Smooth muscle cell (in vitro differentiated cells): ENCODE measurements around the gene CNTNAP2. TPM values are rescaled to one million over a fixed set of nuclear protein-coding genes. Genes with fewer than 3 reads are reported as not detected.

Experiments
- DNase-seq: peaks from one replicate; lab custom pipeline; 2025; ENCODE audit not compliant: unreplicated experiment; lab: John Stamatoyannopoulos, UW
- H2AFZ ChIP-seq: fragments of 200-600 bp; sonication (generic); 2 replicates; pipeline ENCODE4 v1.6.0; 2016; ENCODE audit warnings: antibody characterized with exemption, low read depth, mild to moderate bottlenecking
- H3F3A ChIP-seq: fragments of 200-600 bp; sonication (generic); 2 replicates; pipeline ENCODE4 v1.6.0; 2017; ENCODE audit warnings: antibody characterized with exemption, low read depth
- H3K27ac ChIP-seq: fragments of 200-600 bp; sonication (generic); 2 replicates; pipeline ENCODE4 v1.5.1; 2016; ENCODE audit warnings: low read depth, mild to moderate bottlenecking
- H3K27me3 ChIP-seq: fragments of 200-600 bp; sonication (generic); 2 replicates; pipeline ENCODE4 v1.6.1; 2016; ENCODE audit warnings: low read depth, mild to moderate bottlenecking
- H3K36me3 ChIP-seq: fragments of 200-600 bp; sonication (generic); 2 replicates; pipeline ENCODE4 v1.5.1; 2016; ENCODE audit warnings: low read depth
- H3K4me1 ChIP-seq: fragments of 200-600 bp; sonication (generic); 2 replicates; pipeline ENCODE4 v1.5.1; 2016; ENCODE audit warnings: low read depth
- H3K4me2 ChIP-seq: fragments of 200-600 bp; sonication (generic); 2 replicates; pipeline ENCODE4 v1.6.0; 2016; ENCODE audit warnings: mild to moderate bottlenecking
- H3K4me3 ChIP-seq: fragments of 200-600 bp; sonication (generic); 2 replicates; pipeline ENCODE4 v1.5.1; 2016; ENCODE audit warnings: mild to moderate bottlenecking
- H3K79me2 ChIP-seq: fragments of 200-600 bp; sonication (generic); 2 replicates; pipeline ENCODE4 v1.6.0; 2016; ENCODE audit warnings: low read depth, mild to moderate bottlenecking
- H3K9ac ChIP-seq: fragments of 200-600 bp; sonication (generic); 2 replicates; pipeline ENCODE4 v1.6.0; 2016; ENCODE audit warnings: low read depth
- H3K9me3 ChIP-seq: fragments of 200-600 bp; sonication (generic); replicated peaks from 2 replicates; pipeline ENCODE4 v1.5.1; 2016; ENCODE audit warnings: low read depth
- H4K20me1 ChIP-seq: fragments of 200-600 bp; sonication (generic); 2 replicates; pipeline ENCODE4 v1.6.0; 2016; ENCODE audit warnings: low read depth
- CTCF ChIP-seq: fragments of 200-600 bp; sonication (generic); IDR thresholded peaks from 2 replicates; pipeline ENCODE4 v1.5.1; 2017; ENCODE audit warnings: borderline replicate concordance, mild to moderate bottlenecking, antibody characterized with exemption; ENCODE audit not compliant: insufficient read depth, poor library complexity, severe bottlenecking
- WGBS: methylation state at CpG from one replicate; pipeline ENCODE4 v1.1.7; 2016; ENCODE audit warnings: low lambda C conversion rate; 5-methylcytosine and 5-hydroxymethylcytosine counted together
- polyA plus RNA-seq: library from polyadenylated mRNA; unstranded; fragments of >200 nt; fragmentation: Nextera tagmentation; extraction: Ambion mirVana; gene quantifications from 2 replicates; pipeline ENCODE4 v1.2.1, GENCODE V29; 2016
- total RNA-seq: library from RNA; depleted of rRNA; stranded (reverse); fragments of >200 nt; gene quantifications from 2 replicates; pipeline ENCODE4 v1.2.3, GENCODE V29; 2014

CNTNAP2 gene
- total and polyA plus RNA-seq, 2 experiments from 2014 or later: 1.7 to 9.0 TPM

GRCh38 chr7:148162808-148163207 lies 2046.2 kb downstream of the CNTNAP2 start:
- Histone ChIP-seq H3K4me2 (no peak overlapping the region), H3F3A (no peaks in the 10 kb centered on the region), H3K27me3 (no peaks in the 10 kb centered on the region), H3K4me1 (no peaks in the 10 kb centered on the region), H3K27ac (peak overlapping the region; percentile 51), H3K4me3 (no peak overlapping the region), H2AFZ (no peak overlapping the region), H3K79me2 (no peaks in the 10 kb centered on the region), H3K9ac (no peak overlapping the region), H3K36me3 (no peaks in the 10 kb centered on the region), H3K9me3 (no peaks in the 10 kb centered on the region), H4K20me1 (no peaks in the 10 kb centered on the region)
- TF ChIP-seq CTCF: no peak
- DNase-seq: no peak
- 79% methylated on average over 4 of the region's 4 CpGs for WGBS

GRCh38 chr7:148163246-148163645 lies 2046.6 kb downstream of the CNTNAP2 start:
- H3K36me3 ChIP-seq: no peaks in the 10 kb centered on the region
- H3F3A ChIP-seq: no peaks in the 10 kb centered on the region
- no peaks in the 10 kb centered on the region for H3K27me3 ChIP-seq
- H3K4me3 ChIP-seq: no peak overlapping the region
- DNase-seq: no peak
- H3K4me2 ChIP-seq: no peak overlapping the region
- H3K27ac ChIP-seq: no peak overlapping the region
- no peaks in the 10 kb centered on the region for H3K4me1 ChIP-seq
- no peak for TF ChIP-seq CTCF
- no peaks in the 10 kb centered on the region for H4K20me1 ChIP-seq
- H3K79me2 ChIP-seq: no peaks in the 10 kb centered on the region
- no peak overlapping the region for H3K9ac ChIP-seq
- no peak overlapping the region for H2AFZ ChIP-seq
- no peaks in the 10 kb centered on the region for H3K9me3 ChIP-seq
- 50% methylated on average over 1 of the region's 1 CpG for WGBS

- H3K27me3 ChIP-seq: no peaks in the 10 kb centered on the region
- H3K4me2 ChIP-seq: peak overlapping the region; percentile 4
- 31% methylated on average over 1 of the region's 1 CpG for WGBS
- TF ChIP-seq CTCF: no peak
- no peak overlapping the region for H3K27ac ChIP-seq
- no peaks in the 10 kb centered on the region for H3F3A ChIP-seq
- H3K9me3 ChIP-seq: no peaks in the 10 kb centered on the region
- H2AFZ ChIP-seq: no peak overlapping the region
- no peak overlapping the region for H3K4me3 ChIP-seq
- H3K79me2 ChIP-seq: no peaks in the 10 kb centered on the region
- H4K20me1 ChIP-seq: no peaks in the 10 kb centered on the region
- no peak for DNase-seq
- no peaks in the 10 kb centered on the region for H3K36me3 ChIP-seq
- H3K4me1 ChIP-seq: no peaks in the 10 kb centered on the region
- no peak overlapping the region for H3K9ac ChIP-seq
Measured at GRCh38 chr7:148172920-148173319, 2056.3 kb downstream of the CNTNAP2 start.

- no peaks in the 10 kb centered on the region for H3K4me1 ChIP-seq
- H4K20me1 ChIP-seq: no peaks in the 10 kb centered on the region
- no peak overlapping the region for H3K27ac ChIP-seq
- no peaks in the 10 kb centered on the region for H3K27me3 ChIP-seq
- no peak overlapping the region for H2AFZ ChIP-seq
- H3K79me2 ChIP-seq: no peaks in the 10 kb centered on the region
- WGBS: 80% methylated on average over 3 of the region's 3 CpGs
- H3K36me3 ChIP-seq: no peaks in the 10 kb centered on the region
- H3F3A ChIP-seq: no peaks in the 10 kb centered on the region
- no peak for DNase-seq
- H3K9ac ChIP-seq: no peak overlapping the region
- no peak overlapping the region for H3K4me3 ChIP-seq
- H3K4me2 ChIP-seq: peak overlapping the region; percentile 4
- TF ChIP-seq CTCF: no peak
- H3K9me3 ChIP-seq: no peaks in the 10 kb centered on the region
Measured at GRCh38 chr7:148173369-148173768, 2056.8 kb downstream of the CNTNAP2 start.
